ENCODE measurements around the gene MMS19. TPM values are rescaled to one million over a fixed set of nuclear protein-coding genes. Genes with fewer than 3 reads are reported as not detected.

MMS19 gene
- total RNA-seq, 4 donors from 2014 or later = 56.1 to 70.0 (median 65.0) TPM

GRCh38 chr10:97485647-97486281 is 12.5 kb downstream of the MMS19 start:
- H3K27ac ChIP-seq = no peak overlapping the region
- no peaks in the 10 kb centered on the region for H3K9me3 ChIP-seq
- TF ChIP-seq, protein P1, sequence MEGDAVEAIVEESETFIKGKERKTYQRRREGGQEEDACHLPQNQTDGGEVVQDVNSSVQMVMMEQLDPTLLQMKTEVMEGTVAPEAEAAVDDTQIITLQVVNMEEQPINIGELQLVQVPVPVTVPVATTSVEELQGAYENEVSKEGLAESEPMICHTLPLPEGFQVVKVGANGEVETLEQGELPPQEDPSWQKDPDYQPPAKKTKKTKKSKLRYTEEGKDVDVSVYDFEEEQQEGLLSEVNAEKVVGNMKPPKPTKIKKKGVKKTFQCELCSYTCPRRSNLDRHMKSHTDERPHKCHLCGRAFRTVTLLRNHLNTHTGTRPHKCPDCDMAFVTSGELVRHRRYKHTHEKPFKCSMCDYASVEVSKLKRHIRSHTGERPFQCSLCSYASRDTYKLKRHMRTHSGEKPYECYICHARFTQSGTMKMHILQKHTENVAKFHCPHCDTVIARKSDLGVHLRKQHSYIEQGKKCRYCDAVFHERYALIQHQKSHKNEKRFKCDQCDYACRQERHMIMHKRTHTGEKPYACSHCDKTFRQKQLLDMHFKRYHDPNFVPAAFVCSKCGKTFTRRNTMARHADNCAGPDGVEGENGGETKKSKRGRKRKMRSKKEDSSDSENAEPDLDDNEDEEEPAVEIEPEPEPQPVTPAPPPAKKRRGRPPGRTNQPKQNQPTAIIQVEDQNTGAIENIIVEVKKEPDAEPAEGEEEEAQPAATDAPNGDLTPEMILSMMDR (IDR thresholded peaks at IDR 0.05 in 4 of 5, conservative IDR thresholded peaks at IDR 0.05 in 1 of 5) = no peak
- no peak for TF ChIP-seq POLR2A (IDR thresholded peaks at IDR 0.05)
- intact Hi-C loops (cut with DNase I; ENCODE audit: low total_unique reads) = no loop called here
- H3K4me3 ChIP-seq = no peak overlapping the region
- peaks cover 24 to 31% of the 10 kb centered on the region in 2 donors for H3K4me1 ChIP-seq
- no peak for ATAC-seq
- H3K27me3 ChIP-seq = no peaks in the 10 kb centered on the region
- no peak for DNase-seq
- H3K36me3 ChIP-seq = peaks cover 0 to 5% of the 10 kb centered on the region in 2 donors
- in situ Hi-C loops (cut with MboI; ENCODE audit: low sequenced_read_pairs in 4 of 4) = no loop called here

GRCh38 chr10:97483921-97484320 is 14.3 kb downstream of the MMS19 start:
- intact Hi-C loops (cut with DNase I; ENCODE audit: low total_unique reads) = no loop called here
- TF ChIP-seq, protein P1 (IDR thresholded peaks at IDR 0.05 in 4 of 5, conservative IDR thresholded peaks at IDR 0.05 in 1 of 5) = no peak
- no peak for TF ChIP-seq POLR2A (IDR thresholded peaks at IDR 0.05)
- H3K27ac ChIP-seq = no peak overlapping the region

GRCh38 chr10:97483506-97483905 is 14.7 kb downstream of the MMS19 start:
- H3K27ac ChIP-seq = no peak overlapping the region
- in situ Hi-C loops (cut with MboI; ENCODE audit: low sequenced_read_pairs in 4 of 4) = no loop called here

More at GRCh38 chr10:97483921-97484320, 14.3 kb downstream of the MMS19 start:
- peaks cover 0 to 24% of the 10 kb centered on the region in 2 donors for H3K36me3 ChIP-seq
- H3K4me1 ChIP-seq = peaks cover 6 to 13% of the 10 kb centered on the region in 2 donors
- ATAC-seq (no peak), DNase-seq (no peak)
- H3K4me3 ChIP-seq = no peak overlapping the region
- H3K27me3 ChIP-seq = no peaks in the 10 kb centered on the region
- in situ Hi-C loops (cut with MboI; ENCODE audit: low sequenced_read_pairs in 4 of 4) = no loop called here
- no peaks in the 10 kb centered on the region for H3K9me3 ChIP-seq

GRCh38 chr10:97482381-97482780 is 15.8 kb downstream of the MMS19 start:
- H3K27me3 ChIP-seq = no peaks in the 10 kb centered on the region
- in situ Hi-C loops (cut with MboI; ENCODE audit: low sequenced_read_pairs in 4 of 4) (no loop called here), intact Hi-C loops (cut with DNase I; ENCODE audit: low total_unique reads) (no loop called here)
- TF ChIP-seq, protein P1 (IDR thresholded peaks at IDR 0.05 in 4 of 5, conservative IDR thresholded peaks at IDR 0.05 in 1 of 5) = no peak
- no peak for TF ChIP-seq POLR2A (IDR thresholded peaks at IDR 0.05)
- DNase-seq (no peak), ATAC-seq (no peak)
- H3K4me1 ChIP-seq = peaks cover 4 to 8% of the 10 kb centered on the region in 2 donors
- no peak overlapping the region for H3K4me3 ChIP-seq
- H3K36me3 ChIP-seq = peaks cover 0 to 37% of the 10 kb centered on the region in 2 donors
- H3K9me3 ChIP-seq = no peaks in the 10 kb centered on the region
- no peak overlapping the region for H3K27ac ChIP-seq

More at GRCh38 chr10:97483506-97483905, 14.7 kb downstream of the MMS19 start:
- TF ChIP-seq, protein P1 (IDR thresholded peaks at IDR 0.05 in 4 of 5, conservative IDR thresholded peaks at IDR 0.05 in 1 of 5) = no peak
- TF ChIP-seq POLR2A (IDR thresholded peaks at IDR 0.05) = no peak
- H3K4me3 ChIP-seq = no peak overlapping the region
- intact Hi-C loops (cut with DNase I; ENCODE audit: low total_unique reads) = no loop called here
- H3K36me3 ChIP-seq = peaks cover 0 to 26% of the 10 kb centered on the region in 2 donors
- no peak for ATAC-seq
- H3K27me3 ChIP-seq = no peaks in the 10 kb centered on the region
- no peaks in the 10 kb centered on the region for H3K9me3 ChIP-seq
- no peak for DNase-seq
- peaks cover 4 to 9% of the 10 kb centered on the region in 2 donors for H3K4me1 ChIP-seq
